BE2C (cell line): Measurements from ENCODE around the gene S100A7.
A peak's percentile ranks its signal among the peaks of the same experiment; 100 is the strongest.
"Not testable (repeated sequence)": the region's sequence is repeated elsewhere in the genome, so short reads cannot be mapped to it uniquely, and the experiment has no call there.

Experiments used
- DNase-seq: peaks from one replicate; pipeline ENCODE4 v3.0.0-alpha.2; 2020
- H3K27me3 ChIP-seq: fragments of 250-450 bp; sonication (Bioruptor Pico); 2 replicates; pipeline ENCODE4 v1.5.1; 2020; ENCODE audit warnings: mild to moderate bottlenecking
- H3K36me3 ChIP-seq: fragments of 250-450 bp; sonication (Bioruptor Pico); 2 replicates; pipeline ENCODE4 v1.5.1; 2020; ENCODE audit warnings: mild to moderate bottlenecking
- H3K4me1 ChIP-seq: fragments of 250-450 bp; sonication (Bioruptor Pico); 2 replicates; pipeline ENCODE4 v1.5.1; 2020
- H3K4me3 ChIP-seq: 2 replicates; pipeline ENCODE4 v1.5.1; 2011; ENCODE audit warnings: low read depth, low read length
- H3K9me3 ChIP-seq: fragments of 250-450 bp; sonication (Bioruptor Pico); 2 replicates; pipeline ENCODE4 v1.5.1; 2020
- TF ChIP-seq, protein P1 (sequence below): IDR thresholded peaks from 2 replicates; pipeline ENCODE4 v1.5.1; 2012; ENCODE audit warnings: mild to moderate bottlenecking, low read depth, low read length

Gene S100A7

DNA sequence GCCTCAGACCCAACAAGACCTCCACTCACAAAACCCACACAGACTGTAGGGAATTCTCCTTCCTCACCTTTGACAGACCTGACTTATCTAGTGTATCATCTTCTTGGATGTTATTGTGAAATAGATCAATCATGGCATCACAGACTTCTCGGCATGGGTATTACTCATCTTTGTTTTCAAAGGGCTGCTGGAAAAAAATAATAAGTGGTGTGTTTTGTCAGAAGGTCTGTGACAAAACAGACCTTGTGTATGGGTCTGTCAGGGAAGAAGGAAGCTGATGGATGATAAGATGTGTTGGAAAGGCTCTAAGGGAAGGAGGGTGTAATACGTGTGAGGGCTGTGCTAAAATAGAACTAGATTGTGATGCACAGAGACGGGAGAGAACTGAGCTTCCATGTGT, 13.9 kb upstream of the S100A7 start:
- Histone ChIP-seq H3K36me3 (no peaks in the 10 kb centered on the region), H3K4me3 (no peak overlapping the region), H3K9me3 (peaks cover 2% of the 10 kb centered on the region; the same call in 1 of the 2 replicates), H3K27me3 (no peaks in the 10 kb centered on the region), H3K4me1 (peaks cover 4% of the 10 kb centered on the region; the same call in 1 of the 2 replicates)
- DNase-seq = no peak
- TF ChIP-seq, protein P1, sequence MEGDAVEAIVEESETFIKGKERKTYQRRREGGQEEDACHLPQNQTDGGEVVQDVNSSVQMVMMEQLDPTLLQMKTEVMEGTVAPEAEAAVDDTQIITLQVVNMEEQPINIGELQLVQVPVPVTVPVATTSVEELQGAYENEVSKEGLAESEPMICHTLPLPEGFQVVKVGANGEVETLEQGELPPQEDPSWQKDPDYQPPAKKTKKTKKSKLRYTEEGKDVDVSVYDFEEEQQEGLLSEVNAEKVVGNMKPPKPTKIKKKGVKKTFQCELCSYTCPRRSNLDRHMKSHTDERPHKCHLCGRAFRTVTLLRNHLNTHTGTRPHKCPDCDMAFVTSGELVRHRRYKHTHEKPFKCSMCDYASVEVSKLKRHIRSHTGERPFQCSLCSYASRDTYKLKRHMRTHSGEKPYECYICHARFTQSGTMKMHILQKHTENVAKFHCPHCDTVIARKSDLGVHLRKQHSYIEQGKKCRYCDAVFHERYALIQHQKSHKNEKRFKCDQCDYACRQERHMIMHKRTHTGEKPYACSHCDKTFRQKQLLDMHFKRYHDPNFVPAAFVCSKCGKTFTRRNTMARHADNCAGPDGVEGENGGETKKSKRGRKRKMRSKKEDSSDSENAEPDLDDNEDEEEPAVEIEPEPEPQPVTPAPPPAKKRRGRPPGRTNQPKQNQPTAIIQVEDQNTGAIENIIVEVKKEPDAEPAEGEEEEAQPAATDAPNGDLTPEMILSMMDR = no peak

DNA sequence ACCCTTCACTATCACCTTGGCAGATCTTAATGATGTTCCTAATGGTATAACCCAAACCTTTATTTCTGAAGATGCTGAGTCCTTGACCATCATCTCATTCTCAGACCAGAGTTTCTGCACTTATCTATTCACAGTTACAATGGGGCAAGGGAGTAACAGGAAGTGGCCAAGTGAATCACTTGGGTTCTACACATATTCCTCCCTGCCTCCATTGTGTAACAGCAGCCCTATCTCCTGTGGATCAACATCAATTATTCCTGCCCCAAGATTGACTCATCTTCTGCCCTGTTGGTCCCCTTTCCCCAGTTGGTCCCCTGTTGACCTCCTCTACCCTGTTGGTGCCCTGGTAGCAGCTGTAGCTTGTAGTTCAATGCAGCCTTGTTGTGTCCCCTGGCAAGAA, 10.3 kb upstream of the S100A7 start:
- H3K4me1 ChIP-seq = no peaks in the 10 kb centered on the region
- no peaks in the 10 kb centered on the region for H3K27me3 ChIP-seq
- TF ChIP-seq, protein P1 = no peak
- no peak for DNase-seq
- no peak overlapping the region for H3K4me3 ChIP-seq
- H3K36me3 ChIP-seq = no peaks in the 10 kb centered on the region
- H3K9me3 ChIP-seq = peaks cover 2% of the 10 kb centered on the region; the same call in 1 of the 2 replicates

DNA sequence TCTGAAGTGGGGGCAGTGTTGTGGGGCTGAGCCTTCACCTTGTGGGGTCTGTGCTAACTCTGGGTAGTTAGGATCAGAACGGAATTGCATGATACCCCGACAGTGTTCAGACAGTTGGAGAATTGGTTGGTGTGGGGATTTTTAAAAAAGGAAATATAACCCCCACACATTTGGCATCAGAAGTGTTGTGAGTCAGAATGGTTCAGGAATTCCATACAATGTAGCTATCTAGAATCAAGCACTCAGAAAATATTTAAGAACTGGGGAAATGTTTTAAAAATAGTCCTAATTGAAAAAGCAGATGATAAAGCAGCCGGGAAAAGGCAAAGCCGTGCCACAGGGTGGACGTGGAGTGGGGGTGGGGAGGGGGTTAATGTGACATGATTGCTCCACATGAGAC, 6.5 kb upstream of the S100A7 start:
- no peaks in the 10 kb centered on the region for H3K27me3 ChIP-seq
- no peak overlapping the region for H3K4me3 ChIP-seq
- no peak for DNase-seq
- TF ChIP-seq, protein P1 = no peak
- no peaks in the 10 kb centered on the region for H3K36me3 ChIP-seq
- peaks cover 2% of the 10 kb centered on the region; the same call in 1 of the 2 replicates for H3K9me3 ChIP-seq
- no peaks in the 10 kb centered on the region for H3K4me1 ChIP-seq

DNA sequence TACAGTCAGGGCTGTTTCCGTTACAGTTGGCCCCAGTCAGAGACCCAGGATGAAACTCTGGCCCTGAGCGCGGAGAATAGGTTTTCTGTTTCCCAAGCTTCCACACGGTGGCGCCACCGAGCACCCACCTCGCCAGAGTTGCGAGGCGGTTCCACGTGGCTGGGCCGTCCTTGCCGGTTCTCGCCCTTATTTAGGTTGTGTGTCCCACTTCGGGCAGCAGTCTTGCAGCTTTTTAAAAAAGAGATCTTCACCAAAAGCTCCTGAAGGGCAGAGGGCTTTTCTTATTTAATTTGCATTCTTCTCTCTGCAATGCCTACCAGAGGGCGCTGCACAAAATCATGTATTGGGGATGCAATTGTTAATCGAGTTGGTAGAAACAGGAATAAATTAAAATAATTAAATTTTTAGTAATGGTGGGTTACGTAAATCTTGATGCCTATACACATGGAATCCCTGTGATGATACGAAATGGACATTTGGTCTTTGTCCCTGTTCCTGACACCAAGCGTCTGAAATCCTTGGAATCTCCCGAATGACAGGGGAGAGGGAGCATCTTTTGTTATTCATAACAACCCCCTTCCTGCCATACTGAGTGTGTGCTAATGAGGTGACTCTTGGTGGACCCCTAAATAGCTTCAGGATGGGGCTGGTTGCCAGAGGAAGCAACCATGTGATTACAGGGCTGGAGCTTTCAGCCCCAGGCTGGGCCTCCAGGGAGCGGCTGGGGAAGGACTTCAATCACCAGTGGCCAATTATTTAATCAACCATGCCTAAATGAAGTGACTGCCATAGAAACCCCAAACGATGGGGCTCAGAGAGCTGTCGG, 5.6 kb upstream of the S100A7 start:
- Histone ChIP-seq H3K27me3 (no peaks in the 10 kb centered on the region), H3K9me3 (no peaks in the 10 kb centered on the region), H3K36me3 (no peaks in the 10 kb centered on the region), H3K4me3 (no peak overlapping the region), H3K4me1 (no peaks in the 10 kb centered on the region)
- TF ChIP-seq, protein P1 = peak; percentile 55
- DNase-seq = peak; percentile 54

DNA sequence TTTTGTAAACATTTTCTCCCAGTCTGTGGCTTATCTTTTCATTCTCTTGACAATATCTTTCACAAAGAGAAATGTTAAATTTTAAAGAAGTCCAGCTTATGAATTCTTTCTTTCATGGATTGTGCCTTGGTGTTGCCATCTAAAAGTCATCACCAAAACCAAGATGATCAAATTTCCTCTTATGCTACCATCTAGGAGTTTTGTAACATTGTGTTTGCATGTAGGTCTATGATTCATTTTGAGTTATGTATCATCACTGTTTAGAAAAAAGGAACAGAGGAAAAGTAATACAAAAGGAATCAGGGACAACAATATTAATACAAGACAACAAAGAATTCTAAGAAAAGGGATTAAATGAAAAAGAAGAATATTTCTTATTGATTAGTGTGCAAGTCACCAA, 2.3 kb upstream of the S100A7 start:
- not testable (repeated sequence) for H3K9me3 ChIP-seq, H3K36me3 ChIP-seq, H3K4me3 ChIP-seq, DNase-seq, H3K27me3 ChIP-seq, H3K4me1 ChIP-seq

DNA sequence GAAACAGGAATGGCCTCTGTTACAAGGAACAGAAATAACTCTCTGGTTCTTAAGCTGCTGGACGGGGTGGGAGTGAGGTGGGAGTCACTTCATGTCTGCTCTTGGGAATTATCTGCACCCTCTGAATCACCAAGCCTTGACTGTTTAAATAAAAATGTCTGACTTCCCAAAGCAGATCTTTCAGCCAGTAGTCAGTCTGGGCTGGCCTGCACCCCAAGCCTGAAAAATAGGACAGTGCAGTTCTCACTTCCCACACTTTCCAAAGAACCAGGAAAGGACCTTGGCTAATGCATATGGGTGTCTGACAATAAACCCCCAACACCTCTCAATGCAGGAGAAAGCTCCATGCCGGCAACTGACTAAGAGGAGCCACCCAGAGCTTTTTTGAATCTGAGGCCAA, 796 bp downstream of the S100A7 start:
- no peak for DNase-seq
- Histone ChIP-seq H3K9me3 (no peaks in the 10 kb centered on the region), H3K36me3 (no peaks in the 10 kb centered on the region), H3K27me3 (no peaks in the 10 kb centered on the region), H3K4me3 (no peak overlapping the region), H3K4me1 (no peaks in the 10 kb centered on the region)
- TF ChIP-seq, protein P1 = no peak
